ENCODE results near the gene TNS3.

Gene TNS3

DNA sequence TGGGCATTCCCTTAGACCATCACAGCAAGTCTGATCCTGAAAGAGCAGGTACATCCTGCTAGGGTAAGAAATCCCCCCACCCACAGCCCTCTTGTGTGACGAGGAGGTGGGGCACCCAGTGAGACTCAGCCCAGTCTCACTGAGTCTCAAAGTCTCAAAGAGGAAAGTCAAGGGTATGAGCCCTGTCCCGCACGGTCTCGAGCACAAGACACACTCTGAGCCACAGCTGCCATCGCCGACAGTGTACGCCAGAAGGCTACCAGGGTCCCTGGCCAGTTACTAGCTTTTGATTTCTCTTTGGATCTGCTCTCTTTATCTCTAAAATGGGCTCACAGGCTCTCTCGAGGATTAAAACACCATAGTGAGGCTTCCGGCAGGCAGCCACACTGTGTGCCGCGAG is 190.2 kb downstream of the TNS3 start:
- DNase-seq (ENCODE audit: low spot score), result no peak
- FAIRE-seq, result no peak

GRCh38 chr7:47390914-47391313 is 191.0 kb downstream of the TNS3 start:
- no peak for DNase-seq (ENCODE audit: low spot score)
- FAIRE-seq, result no peak

- DNase-seq (ENCODE audit: low spot score), result no peak
- FAIRE-seq, result no peak
Measured at GRCh38 chr7:47389923-47390630, 191.8 kb downstream of the TNS3 start.

DNA sequence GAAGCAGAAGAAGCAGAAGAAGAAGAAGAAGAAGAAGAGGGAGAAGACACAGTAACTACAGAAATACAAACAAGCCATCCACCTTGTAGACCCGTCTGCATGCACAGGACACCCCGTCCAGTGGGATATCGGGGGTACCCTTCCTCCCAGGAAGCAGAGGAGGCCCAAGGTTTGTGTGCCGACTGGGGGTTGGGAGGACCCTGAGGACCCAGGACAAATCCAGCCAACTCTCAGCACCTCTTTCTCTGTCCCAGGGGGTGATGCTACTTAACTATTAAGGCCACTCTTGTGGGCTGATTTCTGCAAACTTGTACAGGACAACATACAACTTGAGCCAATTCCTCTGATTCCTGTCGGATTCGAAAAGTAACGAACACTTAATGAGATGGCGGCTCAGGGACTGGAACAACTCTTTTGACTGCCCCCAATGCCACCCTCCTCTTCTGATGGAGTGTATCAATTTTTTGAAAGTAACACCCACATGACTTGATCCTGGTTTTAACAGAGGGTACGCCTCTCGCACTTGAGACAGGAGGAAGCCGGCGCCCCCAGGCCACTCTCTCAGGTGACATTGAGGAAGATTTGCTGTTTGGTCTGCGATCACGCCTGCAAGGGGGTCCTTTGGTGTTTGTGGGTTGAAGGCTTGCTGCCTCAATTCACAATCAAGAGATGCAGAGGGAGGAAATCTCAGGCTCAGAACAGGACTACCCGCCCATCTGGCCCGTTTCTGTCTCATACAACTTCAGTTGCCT is 192.6 kb downstream of the TNS3 start:
- FAIRE-seq, result no peak

GRCh38 chr7:47387506-47387905 is 194.4 kb downstream of the TNS3 start:
- no peak for FAIRE-seq
- no peak for DNase-seq (ENCODE audit: low spot score)

More for the DNA sequence above, 192.6 kb downstream of the TNS3 start:
- DNase-seq (ENCODE audit: low spot score), result no peak

- no peak for DNase-seq (ENCODE audit: low spot score)
- no peak for FAIRE-seq
Measured at GRCh38 chr7:47386273-47386835, 195.6 kb downstream of the TNS3 start.

- FAIRE-seq, result no peak
- no peak for DNase-seq (ENCODE audit: low spot score)
Measured at GRCh38 chr7:47385536-47386125, 196.3 kb downstream of the TNS3 start.

DNA sequence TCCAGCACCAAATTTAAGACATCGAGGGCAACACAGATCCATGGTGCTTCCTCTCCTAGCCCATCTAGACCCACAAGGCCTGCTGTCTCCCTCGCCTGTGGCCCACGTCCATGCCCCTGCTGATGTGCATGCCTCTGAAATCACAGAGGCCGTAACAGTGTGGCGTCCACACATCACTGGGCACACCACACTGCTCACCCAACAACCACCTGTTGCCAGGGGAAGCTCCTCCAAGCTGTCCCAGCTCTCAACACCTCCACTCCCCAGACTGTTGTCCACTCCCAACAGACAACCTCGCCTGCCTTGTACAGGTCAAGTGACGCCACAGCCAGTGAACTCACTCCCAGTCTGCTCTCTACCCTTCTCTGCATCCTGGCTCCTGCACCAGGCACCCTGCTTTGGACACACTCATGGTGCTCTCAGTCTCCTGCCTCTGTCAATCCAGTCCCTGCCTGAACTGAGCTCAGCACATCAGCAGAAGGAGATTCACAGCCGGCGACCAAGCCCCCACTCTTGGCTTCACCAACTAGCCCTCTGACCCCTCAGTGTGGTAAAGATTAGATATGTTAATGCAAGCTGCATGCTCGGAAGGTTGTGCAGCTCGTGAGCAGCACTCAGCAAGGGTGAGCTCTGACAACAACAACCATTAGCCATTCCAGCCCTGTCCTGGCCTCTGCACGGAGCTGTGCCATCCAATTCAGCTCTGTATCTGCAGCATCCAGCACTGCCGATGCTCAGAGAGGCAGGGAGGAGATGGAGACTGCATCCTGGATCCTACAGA is 197.0 kb downstream of the TNS3 start:
- FAIRE-seq (no peak), DNase-seq (ENCODE audit: low spot score) (no peak)

DNA sequence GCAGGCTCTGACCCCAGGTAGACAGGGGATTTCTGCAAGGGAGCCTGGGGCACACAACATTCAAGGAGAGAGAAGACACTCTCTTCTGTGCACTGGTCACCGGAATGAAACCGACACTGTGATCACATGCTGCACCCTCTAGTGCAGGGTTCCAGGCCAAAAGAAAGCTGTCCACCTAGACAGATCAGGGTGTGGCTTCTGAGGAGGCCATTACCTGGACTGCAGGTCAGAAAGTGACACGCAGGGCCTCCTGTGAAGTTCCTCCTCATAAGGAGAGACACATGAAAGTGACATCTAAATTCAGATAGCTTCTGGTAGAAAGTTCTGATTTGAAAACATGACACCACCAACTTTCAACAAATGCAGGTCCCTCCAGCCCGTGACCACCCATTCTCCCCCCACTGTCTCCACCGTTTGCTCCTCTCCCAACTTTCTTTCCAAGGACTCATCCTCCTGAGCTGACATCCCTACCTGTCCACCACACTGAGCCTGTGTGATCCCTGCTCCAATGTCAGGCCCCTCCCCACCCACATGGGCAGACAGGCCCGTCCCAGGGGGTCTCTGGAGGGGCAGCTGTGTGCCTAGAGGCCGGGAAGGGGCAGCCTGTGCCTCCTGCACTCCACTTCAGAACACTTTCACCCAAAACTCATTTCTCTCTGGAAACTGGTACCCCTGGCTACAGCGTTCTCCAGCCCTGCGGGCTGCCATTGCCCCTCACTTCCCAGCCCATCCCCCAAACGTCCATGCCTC is 198.0 kb downstream of the TNS3 start:
- FAIRE-seq, result no peak

GRCh38 chr7:47383072-47383471 is 198.8 kb downstream of the TNS3 start:
- no peak for FAIRE-seq
- DNase-seq (ENCODE audit: low spot score), result no peak

More for the DNA sequence above, 198.0 kb downstream of the TNS3 start:
- DNase-seq (ENCODE audit: low spot score), result no peak

DNA sequence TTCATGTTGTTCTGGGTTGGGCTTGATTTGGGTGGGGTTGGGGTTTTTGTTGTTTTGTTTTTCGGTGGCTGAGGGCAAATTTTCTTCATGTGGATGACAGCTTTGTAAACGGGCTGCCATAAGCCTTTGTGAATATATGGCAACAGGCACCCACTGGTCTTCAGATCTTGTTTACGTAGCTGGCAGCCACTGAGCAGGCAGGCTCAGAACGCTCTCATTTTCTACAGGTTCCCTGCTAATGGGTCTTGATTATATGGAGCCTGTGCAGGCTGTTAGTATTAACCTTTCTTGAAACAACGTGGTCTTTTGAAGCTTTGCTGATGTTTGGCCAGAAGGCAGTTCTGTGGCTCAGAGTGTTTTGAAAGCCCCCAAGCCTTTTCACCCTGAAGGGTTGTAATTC is 199.7 kb downstream of the TNS3 start:
- no peak for DNase-seq (ENCODE audit: low spot score)
- no peak for FAIRE-seq

GRCh38 chr7:47381134-47381495 is 200.8 kb downstream of the TNS3 start:
- DNase-seq (ENCODE audit: low spot score), result no peak
- FAIRE-seq, result peak; percentile 17

DNA sequence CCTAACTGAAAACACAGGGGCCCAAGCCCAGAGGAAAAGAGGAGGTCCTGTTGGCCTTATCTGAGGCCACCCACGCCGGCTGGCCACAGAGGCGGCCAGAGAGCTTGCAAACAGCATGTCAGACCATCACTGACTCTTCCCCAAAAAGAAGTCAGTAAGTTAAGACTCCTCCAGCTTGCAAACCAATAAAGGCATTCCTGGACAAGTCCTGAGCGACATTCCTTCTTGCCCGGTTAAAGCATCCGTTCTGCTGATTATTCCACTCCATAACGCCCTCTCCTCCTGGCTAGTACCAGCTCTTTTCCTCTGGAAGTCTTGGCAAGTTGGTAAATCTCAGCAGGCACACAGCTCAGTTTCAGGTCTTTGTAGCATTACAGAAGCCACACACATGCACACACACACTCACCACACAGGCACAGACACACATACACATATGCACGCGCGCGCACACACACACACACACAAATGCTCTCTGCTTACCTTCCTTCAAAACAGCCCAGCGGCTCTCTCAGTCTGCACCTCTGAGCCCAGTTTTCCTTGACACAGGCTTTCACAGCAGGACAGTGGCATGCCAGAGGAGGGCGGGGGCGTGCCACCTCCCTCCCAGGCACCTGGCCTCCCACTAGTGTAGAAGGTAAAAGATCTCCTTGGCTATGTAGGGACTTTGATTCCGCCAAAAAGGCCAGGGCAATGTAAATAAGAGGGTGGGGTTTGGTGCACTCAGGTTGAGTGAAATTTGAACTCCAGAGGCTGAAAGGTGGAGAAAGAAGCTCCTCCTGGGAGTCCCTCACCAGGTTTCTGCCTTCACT is 201.4 kb downstream of the TNS3 start:
- no peak for FAIRE-seq
- no peak for DNase-seq (ENCODE audit: low spot score)

- FAIRE-seq (peak; percentile 81), DNase-seq (ENCODE audit: low spot score) (peak; percentile 73)
Measured at GRCh38 chr7:47379629-47380324, 202.1 kb downstream of the TNS3 start.

GRCh38 chr7:47378728-47379395 is 203.0 kb downstream of the TNS3 start:
- no peak for DNase-seq (ENCODE audit: low spot score)

GRCh38 chr7:47377741-47378140 is 204.2 kb downstream of the TNS3 start:
- FAIRE-seq, result no peak
- no peak for DNase-seq (ENCODE audit: low spot score)

More at GRCh38 chr7:47378728-47379395, 203.0 kb downstream of the TNS3 start:
- FAIRE-seq, result no peak

- DNase-seq (ENCODE audit: low spot score) (no peak), FAIRE-seq (no peak)
Measured at GRCh38 chr7:47376991-47377616, 204.8 kb downstream of the TNS3 start.

Data from RCC 7860 (cell line).